H9 (cell line): ENCODE measurements around the gene LINGO3. TPM values are rescaled to one million over a fixed set of nuclear protein-coding genes. Genes with fewer than 3 reads are reported as not detected.

Source experiments
- DNase-seq: peaks from one replicate; pipeline ENCODE4 v3.0.0-alpha.2; 2017
- H2AFZ ChIP-seq: one replicate; pipeline ENCODE4 v1.6.1; 2013; ENCODE audit warnings: mild to moderate bottlenecking, low read length, control low read depth, moderate library complexity
- H2AK5ac ChIP-seq: 2 replicates; pipeline ENCODE4 v1.6.1; 2013; ENCODE audit warnings: low read length, control low read depth, mixed read lengths; ENCODE audit not compliant: insufficient read length
- H2BK120ac ChIP-seq: one replicate; pipeline ENCODE4 v1.6.1; 2013; ENCODE audit warnings: low read depth, mild to moderate bottlenecking, low read length, control low read depth, inconsistent platforms; ENCODE audit not compliant: poor library complexity, severe bottlenecking
- H2BK12ac ChIP-seq: 2 replicates; pipeline ENCODE4 v1.6.1; 2013; ENCODE audit warnings: low read length, control low read depth, mixed read lengths, low read depth; ENCODE audit not compliant: insufficient read length
- H2BK15ac ChIP-seq: 2 replicates; pipeline ENCODE4 v1.6.1; 2013; ENCODE audit warnings: low read depth, low read length, control low read depth
- H2BK20ac ChIP-seq: one replicate; pipeline ENCODE4 v1.6.1; 2013; ENCODE audit warnings: low read depth, mild to moderate bottlenecking, low read length, control low read depth, inconsistent platforms; ENCODE audit not compliant: poor library complexity, severe bottlenecking
- H2BK5ac ChIP-seq: 2 replicates; pipeline ENCODE4 v1.6.1; 2013; ENCODE audit warnings: low read length, control low read depth, mixed read lengths; ENCODE audit not compliant: insufficient read length
- H3K14ac ChIP-seq: 2 replicates; pipeline ENCODE4 v1.6.1; 2013; ENCODE audit warnings: low read length, control low read depth; ENCODE audit not compliant: insufficient read depth
- H3K18ac ChIP-seq: 2 replicates; pipeline ENCODE4 v1.6.1; 2013; ENCODE audit warnings: low read depth, mild to moderate bottlenecking, mixed read lengths, low read length, control low read depth; ENCODE audit not compliant: insufficient read length
- H3K23ac ChIP-seq: 2 replicates; pipeline ENCODE4 v1.6.1; 2013; ENCODE audit warnings: low read length, control low read depth, mixed read lengths, low read depth; ENCODE audit not compliant: insufficient read length
- H3K23me2 ChIP-seq: 2 replicates; pipeline ENCODE4 v1.6.1; 2013; ENCODE audit warnings: low read depth, mild to moderate bottlenecking, mixed read lengths, low read length, control low read depth; ENCODE audit not compliant: insufficient read length, poor library complexity, severe bottlenecking
- H3K27ac ChIP-seq: 2 replicates; pipeline ENCODE4 v1.5.1; 2013; ENCODE audit warnings: low read length, control low read depth, mixed read lengths, low read depth; ENCODE audit not compliant: insufficient read length
- H3K27me3 ChIP-seq: 2 replicates; pipeline ENCODE4 v1.6.1; 2013; ENCODE audit warnings: low read length, control low read depth, inconsistent platforms; ENCODE audit not compliant: insufficient read depth
- H3K4ac ChIP-seq: 2 replicates; pipeline ENCODE4 v1.6.1; 2013; ENCODE audit warnings: low read depth, mild to moderate bottlenecking, control low read depth, inconsistent platforms, low read length, moderate library complexity
- H3K4me1 ChIP-seq: 2 replicates; pipeline ENCODE4 v1.6.1; 2013; ENCODE audit warnings: low read length, control low read depth, inconsistent platforms; ENCODE audit not compliant: insufficient read depth
- H3K4me2 ChIP-seq: 2 replicates; pipeline ENCODE4 v1.6.1; 2013; ENCODE audit warnings: low read length, control low read depth, mixed read lengths; ENCODE audit not compliant: insufficient read length, insufficient read depth
- H3K56ac ChIP-seq: 2 replicates; pipeline ENCODE4 v1.6.1; 2013; ENCODE audit warnings: low read depth, mild to moderate bottlenecking, mixed read lengths, low read length, control low read depth; ENCODE audit not compliant: insufficient read length
- H3K79me1 ChIP-seq: 2 replicates; pipeline ENCODE4 v1.6.1; 2013; ENCODE audit warnings: low read depth, mild to moderate bottlenecking, moderate library complexity, low read length, control low read depth, inconsistent platforms; ENCODE audit not compliant: insufficient read depth, poor library complexity, severe bottlenecking
- H3K79me2 ChIP-seq: 2 replicates; pipeline ENCODE4 v1.6.1; 2013; ENCODE audit warnings: low read length, control low read depth, inconsistent platforms; ENCODE audit not compliant: insufficient read depth
- H3K9ac ChIP-seq: 2 replicates; pipeline ENCODE4 v1.6.1; 2013; ENCODE audit warnings: low read length, control low read depth, mixed read lengths; ENCODE audit not compliant: insufficient read length; ENCODE audit errors: extremely low read depth
- H3K9me3 ChIP-seq: one replicate; pipeline ENCODE4 v1.6.1; 2013; ENCODE audit warnings: low read depth, low read length, inconsistent platforms; ENCODE audit not compliant: control insufficient read depth
- H3T11ph ChIP-seq: one replicate; pipeline ENCODE4 v1.6.1; 2013; ENCODE audit warnings: mild to moderate bottlenecking, low read length, control low read depth, inconsistent platforms
- H4K20me1 ChIP-seq: one replicate; pipeline ENCODE4 v1.6.1; 2013; ENCODE audit not compliant: control insufficient read depth, insufficient read length, insufficient read depth
- H4K5ac ChIP-seq: 2 replicates; pipeline ENCODE4 v1.6.1; 2013; ENCODE audit warnings: low read depth, mild to moderate bottlenecking, mixed read lengths, low read length, control low read depth; ENCODE audit not compliant: insufficient read length
- H4K8ac ChIP-seq: replicated peaks from 2 replicates; pipeline ENCODE4 v1.6.1; 2013; ENCODE audit warnings: low read length, control low read depth, mixed read lengths, low read depth; ENCODE audit not compliant: insufficient read length
- H4K91ac ChIP-seq: 2 replicates; pipeline ENCODE4 v1.6.1; 2013; ENCODE audit warnings: low read depth, mild to moderate bottlenecking, moderate library complexity, mixed read lengths, low read length, control low read depth; ENCODE audit not compliant: insufficient read length
- H3K27ac Mint-ChIP-seq, 3 experiments: 2 replicates in 2 of 3; 3 replicates in 1 of 3; pipeline ENCODE4 v1.8.0; 2020 to 2021; ENCODE audit warnings: mixed read lengths in 3 of 3, mild to moderate bottlenecking in 1 of 3, moderate library complexity in 1 of 3
- H3K27me3 Mint-ChIP-seq: 2 replicates; pipeline ENCODE4 v1.8.0; 2021; ENCODE audit warnings: low read depth, mild to moderate bottlenecking, moderate library complexity, mixed read lengths
- H3K36me3 Mint-ChIP-seq, 3 experiments: 2 replicates in 2 of 3; 3 replicates in 1 of 3; pipeline ENCODE4 v1.8.0; 2020 to 2021; ENCODE audit warnings: low read depth in 3 of 3, mixed read lengths in 3 of 3; ENCODE audit not compliant: insufficient read depth in 1 of 3
- H3K4me1 Mint-ChIP-seq, 2 experiments: 2 replicates each; pipeline ENCODE4 v1.8.0; 2020; ENCODE audit warnings: mixed read lengths in 2 of 2
- H3K4me3 Mint-ChIP-seq, 2 experiments: 2 replicates in 1 of 2; 3 replicates in 1 of 2; pipeline ENCODE4 v1.8.0; 2020 to 2021; ENCODE audit warnings: mild to moderate bottlenecking in 2 of 2, mixed read lengths in 2 of 2, moderate library complexity in 1 of 2
- H3K9me3 Mint-ChIP-seq, 2 experiments: 2 replicates in 1 of 2; 3 replicates in 1 of 2; pipeline ENCODE4 v1.8.0; 2020; ENCODE audit warnings: mild to moderate bottlenecking in 2 of 2, mixed read lengths in 2 of 2, moderate library complexity in 1 of 2
- CTCF ChIP-seq: fragments of 200-600 bp; sonication (generic); conservative IDR thresholded peaks from 3 replicates; pipeline ENCODE4 v1.8.0; 2021; ENCODE audit warnings: antibody characterized with exemption, mild to moderate bottlenecking
- WGBS: extraction: QIAGEN DNeasy Blood & Tissue Kit; methylation state at CpG from one replicate; pipeline ENCODE4 v1.1.7; 2013; ENCODE audit warnings: missing lambda C conversion rate, low lambda C conversion rate, mixed read lengths; ENCODE audit not compliant: insufficient read length; ENCODE audit errors: extremely low coverage; 5-methylcytosine and 5-hydroxymethylcytosine counted together
- total RNA-seq: library from RNA; stranded (reverse); gene quantifications from 2 replicates; pipeline ENCODE4 v1.2.1, GENCODE V29; 2021

The LINGO3 gene
- total RNA-seq, 1 experiment from 2014 or later = 0.28 TPM

- no peak overlapping the region for H2AFZ ChIP-seq
- no peak overlapping the region for H2BK120ac ChIP-seq
- Mint-ChIP-seq H3K36me3 (peaks cover 18 to 38% (median 25%) of the 10 kb centered on the region in 3 experiments), H3K4me3 (peak overlapping the region; percentile 91 to 97), H3K4me1 (peaks cover 18 to 31% of the 10 kb centered on the region in 2 experiments), H3K27me3 (peaks cover 8% of the 10 kb centered on the region), H3K27ac (peak overlapping the region; percentile 51 to 97 (median 94); a peak in 6 of 7 replicates), H3K9me3 (no peaks in the 10 kb centered on the region; a peak in 3 of 5 replicates)
- H4K91ac ChIP-seq = peak overlapping the region; percentile 81
- H3K56ac ChIP-seq = no peak overlapping the region
- no peak overlapping the region for H2BK5ac ChIP-seq
- no peak overlapping the region for H3T11ph ChIP-seq
- H3K79me1 ChIP-seq = no peaks in the 10 kb centered on the region
- TF ChIP-seq CTCF = peak; percentile 27; the same call in 1 of the 3 replicates
- H3K23ac ChIP-seq = no peak overlapping the region
- 0 out of 2 replicates have a peak, but pooled peaks cover 2% of the 10 kb centered on the region for H3K4me1 ChIP-seq
- peak overlapping the region; percentile 61 for H3K4me2 ChIP-seq
- H2BK12ac ChIP-seq = no peak overlapping the region
- peaks cover 24% of the 10 kb centered on the region; the same call in 1 of the 2 replicates for H3K79me2 ChIP-seq
- no peak overlapping the region for H3K27ac ChIP-seq
- peaks cover 4% of the 10 kb centered on the region for H3K23me2 ChIP-seq
- H3K14ac ChIP-seq = peak overlapping the region; percentile 97
- H2BK15ac ChIP-seq = no peak overlapping the region; the same call in 1 of the 2 replicates
- H2BK20ac ChIP-seq = no peak overlapping the region
- H3K27me3 ChIP-seq = no peaks in the 10 kb centered on the region
- peak overlapping the region; percentile 99 for H3K18ac ChIP-seq
- no peak overlapping the region for H4K8ac ChIP-seq
- peak; percentile 97 for DNase-seq
- H4K5ac ChIP-seq = no peak overlapping the region
- peak overlapping the region; percentile 99 for H3K9ac ChIP-seq
- no peak overlapping the region for H2AK5ac ChIP-seq
- peaks cover 2% of the 10 kb centered on the region for H4K20me1 ChIP-seq
- peak overlapping the region; percentile 13; the same call in 1 of the 2 replicates for H3K4ac ChIP-seq
- no CpG with 5 or more reads among the region's 103 CpGs for WGBS
- no peaks in the 10 kb centered on the region for H3K9me3 ChIP-seq
Measured at GRCh38 chr19:2269244-2270156, 38.5 kb downstream of the LINGO3 start.
